Uterus (tissue), 4 donors: Measurements from ENCODE around the gene RUNX1. TPM values are rescaled to one million over a fixed set of nuclear protein-coding genes. Genes with fewer than 3 reads are reported as not detected.

Experiments used
- DNase-seq, 2 donors: peaks; one replicate each; pipeline ENCODE4 v3.0.0-alpha.2; 2019 to 2020
- H3K27ac ChIP-seq, 2 donors: fragments of 200-600 bp; sonication (generic); 1 replicate in 1 of 2; 2 replicates in 1 of 2; pipeline ENCODE4 v1.5.1; 2016 to 2018
- H3K27me3 ChIP-seq, 2 donors: fragments of 200-600 bp; sonication (generic); one replicate each; pipeline ENCODE4 v1.5.1; 2018 to 2019; ENCODE audit warnings: control low read depth in 1 of 2
- H3K36me3 ChIP-seq, 2 donors: fragments of 200-600 bp; sonication (generic); one replicate each; pipeline ENCODE4 v1.5.1; 2019; ENCODE audit warnings: control low read depth in 1 of 2
- H3K4me1 ChIP-seq, 2 donors: fragments of 200-600 bp; sonication (generic); one replicate each; pipeline ENCODE4 v1.5.1; 2018 to 2019; ENCODE audit warnings: control low read depth in 1 of 2
- H3K4me3 ChIP-seq, 2 donors: fragments of 200-600 bp; sonication (generic); 1 replicate in 1 of 2; 2 replicates in 1 of 2; pipeline ENCODE4 v1.5.1; 2018 to 2019; ENCODE audit warnings: mild to moderate bottlenecking in 1 of 2
- H3K9me3 ChIP-seq, 2 donors: fragments of 200-600 bp; sonication (generic); one replicate each; pipeline ENCODE4 v1.5.1; 2019; ENCODE audit warnings: control low read depth in 1 of 2
- POLR2A ChIP-seq, 2 donors: fragments of 450-650 bp; IDR thresholded peaks; one replicate each; pipeline ENCODE4 v1.6.1; 2016; ENCODE audit warnings: antibody characterized with exemption in 2 of 2, mild to moderate bottlenecking in 1 of 2, moderate library complexity in 1 of 2
- intact Hi-C: fragments of 100-400 bp; cut with DNase I; formaldehyde crosslinking; loops from one replicate; pipeline ENCODE4 v1.15.1; 2023; ENCODE audit warnings: low total_unique reads
- total RNA-seq, 4 donors: library from RNA; depleted of rRNA in 3 of 4; stranded (reverse); fragments of >200 nt in 3 of 4; gene quantifications; one replicate each; pipeline versions ENCODE4 v1.1.0 to v1.2.4, GENCODE V29; 2014 to 2023
- TF ChIP-seq, protein P1 (sequence below), 4 experiments: fragments of 200-600 bp in 2 of 4; fragments of 450-650 bp in 2 of 4; sonication (generic) in 2 of 4; IDR thresholded peaks; one replicate each; pipeline ENCODE4 v1.5.1; 2016 to 2019; ENCODE audit warnings: antibody characterized with exemption in 4 of 4, mild to moderate bottlenecking in 2 of 4, moderate library complexity in 1 of 4
- donor health status: DM: yes; HTN: yes; CAD: no.

Gene RUNX1
- total RNA-seq, 4 donors from 2014 or later: under 0.01 to 13.2 (median 8.7) TPM

DNA sequence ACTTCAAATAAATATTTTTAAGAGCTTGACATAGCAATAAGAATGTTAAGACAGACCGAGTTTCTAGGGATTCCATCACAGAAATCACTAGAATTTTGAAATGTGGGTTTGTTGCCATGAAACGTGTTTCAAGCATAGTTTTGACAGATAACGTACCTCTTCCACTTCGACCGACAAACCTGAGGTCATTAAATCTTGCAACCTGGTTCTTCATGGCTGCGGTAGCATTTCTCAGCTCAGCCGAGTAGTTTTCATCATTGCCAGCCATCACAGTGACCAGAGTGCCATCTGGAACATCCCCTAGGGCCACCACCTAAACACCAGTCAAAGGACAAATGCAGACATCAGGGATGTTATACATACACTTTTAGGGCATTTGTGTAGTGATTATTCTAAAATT lies 168.7 kb downstream of the RUNX1 start:
- no peak overlapping the region for H3K27ac ChIP-seq

DNA sequence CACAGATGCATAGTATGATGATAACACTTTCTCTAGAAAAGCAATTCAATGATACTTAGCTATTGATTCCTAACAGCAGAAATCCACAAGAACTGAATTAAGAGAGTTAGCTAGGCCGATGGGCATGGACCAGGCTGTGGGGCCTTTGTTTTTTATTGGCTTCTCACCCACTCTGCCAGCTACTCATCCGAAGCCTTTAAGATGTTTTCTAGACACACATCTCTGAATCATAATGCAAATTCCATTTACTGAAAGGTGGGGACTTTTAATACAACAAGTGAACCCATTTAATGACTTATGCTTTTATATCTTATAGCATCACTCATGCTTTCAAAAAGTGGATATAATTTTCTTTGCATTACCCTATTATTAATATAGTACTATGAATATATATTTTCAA lies 170.2 kb downstream of the RUNX1 start:
- Histone ChIP-seq H3K27me3 (no peaks in the 10 kb centered on the region), H3K9me3 (no peaks in the 10 kb centered on the region), H3K4me1 (no peaks in the 10 kb centered on the region), H3K27ac (no peak overlapping the region), H3K36me3 (no peaks in the 10 kb centered on the region), H3K4me3 (no peak overlapping the region)
- no peak for DNase-seq
- TF ChIP-seq, protein P1, sequence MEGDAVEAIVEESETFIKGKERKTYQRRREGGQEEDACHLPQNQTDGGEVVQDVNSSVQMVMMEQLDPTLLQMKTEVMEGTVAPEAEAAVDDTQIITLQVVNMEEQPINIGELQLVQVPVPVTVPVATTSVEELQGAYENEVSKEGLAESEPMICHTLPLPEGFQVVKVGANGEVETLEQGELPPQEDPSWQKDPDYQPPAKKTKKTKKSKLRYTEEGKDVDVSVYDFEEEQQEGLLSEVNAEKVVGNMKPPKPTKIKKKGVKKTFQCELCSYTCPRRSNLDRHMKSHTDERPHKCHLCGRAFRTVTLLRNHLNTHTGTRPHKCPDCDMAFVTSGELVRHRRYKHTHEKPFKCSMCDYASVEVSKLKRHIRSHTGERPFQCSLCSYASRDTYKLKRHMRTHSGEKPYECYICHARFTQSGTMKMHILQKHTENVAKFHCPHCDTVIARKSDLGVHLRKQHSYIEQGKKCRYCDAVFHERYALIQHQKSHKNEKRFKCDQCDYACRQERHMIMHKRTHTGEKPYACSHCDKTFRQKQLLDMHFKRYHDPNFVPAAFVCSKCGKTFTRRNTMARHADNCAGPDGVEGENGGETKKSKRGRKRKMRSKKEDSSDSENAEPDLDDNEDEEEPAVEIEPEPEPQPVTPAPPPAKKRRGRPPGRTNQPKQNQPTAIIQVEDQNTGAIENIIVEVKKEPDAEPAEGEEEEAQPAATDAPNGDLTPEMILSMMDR (IDR thresholded peaks at IDR 0.05): no peak
- no peak for TF ChIP-seq POLR2A (IDR thresholded peaks at IDR 0.05)
- intact Hi-C loops: no loop called here

More for the DNA sequence above, 168.7 kb downstream of the RUNX1 start:
- H3K4me1 ChIP-seq: no peaks in the 10 kb centered on the region
- no peak overlapping the region for H3K4me3 ChIP-seq
- TF ChIP-seq, protein P1 (IDR thresholded peaks at IDR 0.05): no peak
- TF ChIP-seq POLR2A (IDR thresholded peaks at IDR 0.05): no peak
- no peaks in the 10 kb centered on the region for H3K9me3 ChIP-seq
- no peaks in the 10 kb centered on the region for H3K36me3 ChIP-seq
- peaks cover 5 to 14% of the 10 kb centered on the region in 2 donors for H3K27me3 ChIP-seq
- intact Hi-C loops: no loop called here
- DNase-seq: no peak

DNA sequence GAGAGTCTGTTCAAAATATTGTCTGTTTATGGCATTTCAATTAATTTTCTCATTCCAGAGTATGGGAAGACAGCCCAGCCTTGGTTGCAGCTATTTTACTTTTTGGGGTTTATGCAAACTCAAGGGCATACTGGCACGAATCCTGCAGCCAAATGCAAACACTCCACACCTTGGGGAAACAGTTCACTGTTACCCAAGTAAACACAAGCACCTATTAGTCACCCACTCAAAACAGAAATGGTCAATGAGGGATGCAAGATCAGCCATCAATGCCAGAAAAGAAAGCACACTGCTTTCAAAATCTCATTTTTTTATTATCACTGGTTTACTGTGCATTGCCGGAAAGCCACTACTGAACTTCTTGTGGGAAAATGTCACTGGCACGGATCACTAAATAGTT lies 170.6 kb downstream of the RUNX1 start:
- DNase-seq: no peak
- Histone ChIP-seq H3K4me1 (no peaks in the 10 kb centered on the region), H3K27ac (no peak overlapping the region), H3K9me3 (no peaks in the 10 kb centered on the region), H3K4me3 (no peak overlapping the region), H3K27me3 (no peaks in the 10 kb centered on the region), H3K36me3 (no peaks in the 10 kb centered on the region)
- TF ChIP-seq POLR2A (IDR thresholded peaks at IDR 0.05): no peak
- TF ChIP-seq, protein P1 (IDR thresholded peaks at IDR 0.05): no peak
- intact Hi-C loops: no loop called here

GRCh38 chr21:34877485-34878128 lies 171.5 kb downstream of the RUNX1 start:
- TF ChIP-seq, protein P1 (IDR thresholded peaks at IDR 0.05): no peak
- no peak for TF ChIP-seq POLR2A (IDR thresholded peaks at IDR 0.05)
- intact Hi-C loops: no loop called here
- no peaks in the 10 kb centered on the region for H3K9me3 ChIP-seq
- H3K36me3 ChIP-seq: no peaks in the 10 kb centered on the region
- H3K4me1 ChIP-seq: no peaks in the 10 kb centered on the region
- no peak overlapping the region for H3K27ac ChIP-seq
- H3K4me3 ChIP-seq: no peak overlapping the region
- no peak for DNase-seq
- H3K27me3 ChIP-seq: no peaks in the 10 kb centered on the region

DNA sequence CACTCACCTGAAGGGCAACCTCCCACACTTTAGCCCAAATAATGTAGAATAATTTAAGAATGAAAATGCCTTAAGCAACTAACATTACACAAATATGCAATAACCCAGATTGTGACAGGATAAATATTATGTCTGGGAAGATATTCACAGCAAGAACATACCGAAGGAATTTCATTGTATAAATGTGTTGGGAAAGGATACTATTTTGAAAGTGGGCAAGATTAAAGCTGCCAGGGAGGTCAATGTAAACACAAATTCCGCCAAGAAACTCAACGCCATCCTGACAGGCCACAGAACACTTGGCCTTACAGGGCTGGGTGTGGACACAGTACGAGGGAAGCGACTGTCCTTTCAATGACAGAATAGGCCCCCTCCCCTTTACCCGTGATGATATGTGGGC lies 173.3 kb downstream of the RUNX1 start:
- Histone ChIP-seq H3K36me3 (no peaks in the 10 kb centered on the region), H3K27me3 (no peaks in the 10 kb centered on the region), H3K4me3 (no peak overlapping the region), H3K27ac (no peak overlapping the region), H3K9me3 (no peaks in the 10 kb centered on the region), H3K4me1 (no peaks in the 10 kb centered on the region)
- intact Hi-C loops: no loop called here
- TF ChIP-seq, protein P1 (IDR thresholded peaks at IDR 0.05): no peak
- TF ChIP-seq POLR2A (IDR thresholded peaks at IDR 0.05): no peak
- DNase-seq: no peak
